GM21529 (cell line): ENCODE measurements around the gene ARHGAP27.
"Not testable (repeated sequence)": the region's sequence is repeated elsewhere in the genome, so short reads cannot be mapped to it uniquely, and the experiment has no call there.

ENCODE experiments used
- ATAC-seq: cut with Tn5 transposase; IDR thresholded peaks from one replicate; pipeline ENCODE4 v1.9.1; 2021; ENCODE audit not compliant: unreplicated experiment

ARHGAP27 gene, protein sequence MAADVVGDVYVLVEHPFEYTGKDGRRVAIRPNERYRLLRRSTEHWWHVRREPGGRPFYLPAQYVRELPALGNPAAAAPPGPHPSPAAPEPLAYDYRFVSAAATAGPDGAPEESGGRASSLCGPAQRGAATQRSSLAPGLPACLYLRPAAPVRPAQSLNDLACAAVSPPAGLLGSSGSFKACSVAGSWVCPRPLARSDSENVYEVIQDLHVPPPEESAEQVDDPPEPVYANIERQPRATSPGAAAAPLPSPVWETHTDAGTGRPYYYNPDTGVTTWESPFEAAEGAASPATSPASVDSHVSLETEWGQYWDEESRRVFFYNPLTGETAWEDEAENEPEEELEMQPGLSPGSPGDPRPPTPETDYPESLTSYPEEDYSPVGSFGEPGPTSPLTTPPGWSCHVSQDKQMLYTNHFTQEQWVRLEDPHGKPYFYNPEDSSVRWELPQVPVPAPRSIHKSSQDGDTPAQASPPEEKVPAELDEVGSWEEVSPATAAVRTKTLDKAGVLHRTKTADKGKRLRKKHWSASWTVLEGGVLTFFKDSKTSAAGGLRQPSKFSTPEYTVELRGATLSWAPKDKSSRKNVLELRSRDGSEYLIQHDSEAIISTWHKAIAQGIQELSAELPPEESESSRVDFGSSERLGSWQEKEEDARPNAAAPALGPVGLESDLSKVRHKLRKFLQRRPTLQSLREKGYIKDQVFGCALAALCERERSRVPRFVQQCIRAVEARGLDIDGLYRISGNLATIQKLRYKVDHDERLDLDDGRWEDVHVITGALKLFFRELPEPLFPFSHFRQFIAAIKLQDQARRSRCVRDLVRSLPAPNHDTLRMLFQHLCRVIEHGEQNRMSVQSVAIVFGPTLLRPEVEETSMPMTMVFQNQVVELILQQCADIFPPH

GRCh38 chr17:45432405-45433158, at the start of gene ARHGAP27:
Gene ARHGAP27, minus strand, starts transcription at chr17:45432870. Its CDS starts 2,591 bp downstream, at chr17:45430279.
- no peak for ATAC-seq

DNA sequence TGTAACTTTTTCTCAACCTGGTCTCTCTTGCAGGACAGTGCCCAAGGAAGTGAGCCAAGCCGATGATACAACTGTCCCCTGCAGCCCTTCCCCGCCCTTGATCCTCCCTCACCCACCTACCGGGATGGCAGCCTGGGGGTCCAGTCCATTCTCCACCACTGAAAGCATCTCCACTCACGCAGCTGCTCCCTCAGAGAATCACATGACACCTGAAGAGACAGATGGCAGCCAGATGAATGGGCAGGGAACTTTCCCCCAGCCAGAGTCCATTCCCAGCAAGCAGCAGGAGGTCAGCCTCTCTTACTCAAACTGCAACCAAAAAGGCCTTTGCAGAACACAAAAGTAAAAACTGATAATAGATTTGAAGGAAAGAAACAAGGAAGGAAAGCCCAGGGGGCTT, 49.6 kb upstream of the ARHGAP27 start:
- ATAC-seq = not testable (repeated sequence)

DNA sequence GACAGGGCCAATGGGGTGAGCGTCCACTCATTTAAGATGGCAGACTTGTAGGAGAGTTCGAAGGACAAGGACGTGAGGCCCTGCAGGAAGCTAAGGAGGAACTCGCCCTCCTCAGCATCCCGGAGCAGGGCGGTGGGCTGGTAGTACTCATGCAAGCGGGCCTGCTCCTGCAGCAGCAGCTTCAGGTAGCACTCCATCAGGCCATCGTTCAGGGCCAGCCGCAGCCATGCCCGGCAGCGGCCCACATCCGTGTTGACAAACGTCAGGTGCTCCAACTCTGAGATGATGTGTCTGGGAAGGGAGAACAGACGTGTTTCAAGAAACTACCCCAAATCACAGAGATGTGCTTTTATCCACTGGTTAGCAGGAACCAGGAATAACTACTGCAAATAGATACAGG, 42.8 kb upstream of the ARHGAP27 start:
- ATAC-seq = not testable (repeated sequence)

GRCh38 chr17:45472249-45472648, 39.6 kb upstream of the ARHGAP27 start:
- ATAC-seq = not testable (repeated sequence)

- not testable (repeated sequence) for ATAC-seq
Observed at GRCh38 chr17:45469204-45469563, 36.5 kb upstream of the ARHGAP27 start.

DNA sequence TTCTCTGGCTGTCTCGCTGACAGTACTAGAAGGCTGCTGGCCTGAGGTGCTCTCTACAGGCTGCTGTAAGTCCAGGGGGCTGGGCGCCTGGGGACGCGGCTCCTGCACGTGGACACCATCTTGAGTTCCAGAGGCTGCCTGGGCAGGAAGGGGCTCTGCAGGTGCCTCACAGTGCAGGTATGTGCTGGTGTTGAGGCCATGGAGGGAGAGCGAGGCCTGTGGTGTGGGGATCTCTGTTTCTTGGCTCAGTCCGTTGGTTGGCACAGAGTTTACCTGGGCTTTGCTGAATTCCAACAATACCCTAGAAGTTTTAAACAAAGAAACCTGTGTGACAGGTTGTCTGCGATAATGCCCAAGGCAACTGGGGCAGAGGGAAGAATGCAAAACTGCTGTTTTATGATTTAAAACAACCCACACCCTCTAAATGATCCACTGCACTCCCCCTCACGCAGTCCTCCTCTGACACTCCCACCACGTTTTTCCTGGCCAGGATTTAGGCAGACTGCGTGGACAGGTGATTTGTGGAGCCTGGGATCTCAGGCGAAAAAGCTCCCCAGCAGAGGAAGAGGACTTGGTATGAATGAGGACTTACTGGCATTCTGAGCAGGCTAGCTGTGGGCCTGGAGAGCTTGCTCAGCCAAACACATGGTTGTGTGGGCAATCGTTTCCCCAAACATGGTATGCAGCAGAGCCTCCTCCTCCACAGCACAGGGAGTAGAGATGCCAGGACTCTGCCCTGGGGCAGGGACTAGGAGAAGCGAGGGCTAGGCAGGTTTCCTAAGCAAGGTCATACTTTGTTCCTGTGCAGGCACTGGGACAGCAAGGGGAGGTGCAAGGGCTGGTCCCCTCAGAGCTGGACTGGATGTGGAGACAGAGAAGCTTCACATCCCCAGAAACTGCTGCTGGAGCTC, 35.9 kb upstream of the ARHGAP27 start:
- not testable (repeated sequence) for ATAC-seq

GRCh38 chr17:45461524-45462327, 29.1 kb upstream of the ARHGAP27 start:
- ATAC-seq = peak; percentile 89

- ATAC-seq = not testable (repeated sequence)
Observed at GRCh38 chr17:45460422-45460821, 27.8 kb upstream of the ARHGAP27 start.

- ATAC-seq = not testable (repeated sequence)
Observed at GRCh38 chr17:45454341-45454740, 21.7 kb upstream of the ARHGAP27 start.

- ATAC-seq = not testable (repeated sequence)
Observed at GRCh38 chr17:45453731-45454130, 21.1 kb upstream of the ARHGAP27 start.

DNA sequence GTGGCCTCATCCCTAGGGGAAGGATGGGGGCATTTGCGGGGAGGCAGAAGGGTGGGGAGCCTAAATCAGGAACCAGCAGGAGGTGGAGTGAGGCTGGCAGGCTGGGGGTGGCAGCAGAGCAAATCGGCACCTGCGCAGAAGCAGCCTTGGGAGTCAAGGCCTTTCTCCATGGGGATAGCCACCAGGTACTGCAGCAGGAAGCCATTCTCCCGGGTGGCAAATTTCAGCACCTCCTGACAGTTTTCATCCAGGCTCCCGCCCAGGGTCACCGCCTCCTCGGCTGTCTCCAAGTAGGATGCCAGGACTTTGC, 20.5 kb upstream of the ARHGAP27 start:
- ATAC-seq = not testable (repeated sequence)

GRCh38 chr17:45452329-45453224, 19.9 kb upstream of the ARHGAP27 start:
- not testable (repeated sequence) for ATAC-seq

- ATAC-seq = not testable (repeated sequence)
Observed at GRCh38 chr17:45451660-45452059, 19.0 kb upstream of the ARHGAP27 start.

- ATAC-seq = no peak
Observed at GRCh38 chr17:45451131-45451530, 18.5 kb upstream of the ARHGAP27 start.

- ATAC-seq = not testable (repeated sequence)
Observed at GRCh38 chr17:45449708-45450329, 17.1 kb upstream of the ARHGAP27 start.

DNA sequence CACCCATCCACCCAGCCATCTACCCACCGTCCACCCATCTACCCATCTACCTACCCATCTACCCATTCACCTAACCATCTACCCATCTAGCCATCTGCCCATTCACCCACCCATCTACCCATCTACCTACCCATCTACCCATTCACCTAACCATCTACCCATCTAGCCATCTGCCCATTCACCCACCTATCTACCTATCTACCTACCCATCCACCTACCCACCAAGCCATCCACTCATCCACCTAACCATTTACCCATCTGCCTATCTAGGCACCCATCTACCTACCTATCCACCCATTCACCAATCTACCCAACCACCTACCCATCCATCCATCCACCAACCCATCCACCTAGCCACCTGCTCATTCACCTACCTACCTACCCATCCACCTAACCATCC, 16.6 kb upstream of the ARHGAP27 start:
- ATAC-seq = not testable (repeated sequence)

- not testable (repeated sequence) for ATAC-seq
Observed at GRCh38 chr17:45448483-45448882, 15.8 kb upstream of the ARHGAP27 start.

GRCh38 chr17:45448066-45448465, 15.4 kb upstream of the ARHGAP27 start:
- not testable (repeated sequence) for ATAC-seq
